GM19351 (cell line): ENCODE measurements around the gene ZBTB11.
A peak's percentile ranks its signal among the peaks of the same experiment; 100 is the strongest.
"Not testable (repeated sequence)": the region's sequence is repeated elsewhere in the genome, so short reads cannot be mapped to it uniquely, and the experiment has no call there.

Source experiments
- ATAC-seq: cut with Tn5 transposase; IDR thresholded peaks from one replicate; pipeline ENCODE4 v1.9.1; 2021; ENCODE audit warnings: mild to moderate bottlenecking, moderate library complexity; ENCODE audit not compliant: unreplicated experiment

Gene ZBTB11

GRCh38 chr3:101623656-101624055 is 53.3 kb downstream of the ZBTB11 start:
- no peak for ATAC-seq

DNA sequence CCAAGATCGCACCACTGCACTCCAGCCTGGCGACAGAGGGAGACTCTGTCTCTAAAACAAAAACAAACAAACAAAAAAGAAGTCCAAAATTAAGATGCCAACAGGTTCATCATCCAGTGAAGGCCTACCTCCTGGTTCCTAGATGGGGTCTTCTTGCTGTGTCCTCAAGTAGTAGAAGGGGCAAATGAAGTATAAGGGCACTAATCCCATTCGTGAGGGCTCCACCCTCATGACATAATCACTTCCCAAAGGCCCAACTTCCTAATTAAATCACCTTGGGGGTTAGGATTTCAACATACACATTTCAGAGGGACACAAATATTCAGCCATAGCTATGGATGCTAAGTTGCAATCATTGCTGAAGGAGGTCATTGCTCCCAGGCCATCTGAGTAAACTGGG is 57.2 kb downstream of the ZBTB11 start:
- ATAC-seq: no peak

- ATAC-seq: no peak
Measured at GRCh38 chr3:101618726-101619125, 58.2 kb downstream of the ZBTB11 start.

- ATAC-seq: no peak
Measured at GRCh38 chr3:101617478-101617877, 59.5 kb downstream of the ZBTB11 start.

GRCh38 chr3:101615525-101615924 is 61.4 kb downstream of the ZBTB11 start:
- ATAC-seq: no peak

DNA sequence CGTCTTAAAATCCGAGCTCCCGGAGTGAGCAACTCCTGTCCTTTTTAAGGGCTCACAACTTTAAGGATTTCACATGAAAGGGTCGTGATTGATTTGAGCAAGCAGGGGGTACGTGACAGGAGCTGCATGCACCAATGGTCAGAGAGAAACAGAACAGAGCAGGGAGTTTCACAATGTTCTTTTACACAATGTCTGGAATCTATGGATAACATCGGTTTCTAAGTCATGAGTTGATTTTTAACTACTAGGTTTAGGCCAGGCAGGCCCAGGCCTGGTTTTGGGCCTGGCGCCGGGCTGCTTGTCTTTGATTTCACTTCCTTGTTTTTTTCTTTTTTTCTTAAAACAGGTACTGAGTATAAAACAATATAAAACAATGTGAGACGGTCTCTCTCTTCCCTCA is 63.9 kb downstream of the ZBTB11 start:
- not testable (repeated sequence) for ATAC-seq

GRCh38 chr3:101611023-101611422 is 65.9 kb downstream of the ZBTB11 start:
- ATAC-seq: peak; percentile 84

- not testable (repeated sequence) for ATAC-seq
Measured at GRCh38 chr3:101605398-101605797, 71.5 kb downstream of the ZBTB11 start.

DNA sequence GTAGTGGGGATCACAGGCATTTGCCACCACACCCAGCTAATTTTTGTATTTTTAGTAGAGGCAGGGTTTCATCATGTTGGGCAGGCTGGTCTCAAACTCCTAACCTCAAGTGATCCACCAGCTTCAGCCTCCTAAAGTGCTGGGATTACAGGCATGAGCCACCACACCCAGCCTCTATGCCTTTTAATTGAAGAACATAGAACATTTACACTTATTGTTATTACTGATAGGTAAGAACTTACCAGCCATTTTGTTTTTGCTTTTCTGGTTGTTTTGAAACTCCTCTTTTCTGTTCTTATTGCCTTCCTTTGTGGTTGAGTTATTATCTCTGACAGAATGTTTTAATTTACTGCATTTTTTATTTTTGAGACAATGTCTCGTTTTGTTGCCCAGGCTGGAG is 73.7 kb downstream of the ZBTB11 start:
- ATAC-seq: no peak

GRCh38 chr3:101602731-101603130 is 74.2 kb downstream of the ZBTB11 start:
- ATAC-seq: no peak
